AG04450 (cell line): ENCODE measurements around the gene LMAN1L. TPM values are rescaled to one million over a fixed set of nuclear protein-coding genes. Genes with fewer than 3 reads are reported as not detected.

ENCODE experiments used
- CTCF ChIA-PET: fragments of 300-600, 350-600 bp; formaldehyde crosslinking; extraction: SDS; loops from one replicate; lab custom pipeline; 2022; ENCODE audit warnings: antibody characterized with exemption, inconsistent platforms; lab: Charles Lee
- POLR2A ChIA-PET: fragments of 350-600 bp; formaldehyde crosslinking; extraction: SDS; loops from one replicate; lab custom pipeline; 2021; ENCODE audit warnings: antibody characterized with exemption, inconsistent platforms; lab: Yijun Ruan, JAX
- DNase-seq: peaks from one replicate; pipeline ENCODE4 v3.0.0-alpha.2; 2011; ENCODE audit warnings: low read depth, low spot score
- H3K27ac ChIP-seq: one replicate; pipeline ENCODE4 v1.5.1; 2012; ENCODE audit warnings: low read depth, low read length, control low read depth
- H3K27me3 ChIP-seq: one replicate; pipeline ENCODE4 v1.6.0; 2012; ENCODE audit warnings: low read length; ENCODE audit not compliant: control insufficient read depth, insufficient read depth
- H3K4me3 ChIP-seq: 2 replicates; pipeline ENCODE4 v1.5.1; 2011; ENCODE audit warnings: mild to moderate bottlenecking, low read depth, low read length, control low read depth
- H3K9me3 ChIP-seq: 2 replicates; pipeline ENCODE4 v1.5.1; 2012; ENCODE audit warnings: low read length; ENCODE audit not compliant: control insufficient read depth, insufficient read depth
- polyA plus RNA-seq: library from polyadenylated mRNA; depleted of rRNA; stranded (reverse); fragments of >200 nt; gene quantifications from 2 replicates; pipeline ENCODE4 v1.2.3, GENCODE V29; 2011
- TF ChIP-seq, protein P1 (sequence below): IDR thresholded peaks from 2 replicates; pipeline ENCODE4 v1.5.1; 2011; ENCODE audit warnings: low read depth, low read length, control low read depth, inconsistent platforms

LMAN1L gene
- polyA plus RNA-seq, 1 experiment = not detected

DNA sequence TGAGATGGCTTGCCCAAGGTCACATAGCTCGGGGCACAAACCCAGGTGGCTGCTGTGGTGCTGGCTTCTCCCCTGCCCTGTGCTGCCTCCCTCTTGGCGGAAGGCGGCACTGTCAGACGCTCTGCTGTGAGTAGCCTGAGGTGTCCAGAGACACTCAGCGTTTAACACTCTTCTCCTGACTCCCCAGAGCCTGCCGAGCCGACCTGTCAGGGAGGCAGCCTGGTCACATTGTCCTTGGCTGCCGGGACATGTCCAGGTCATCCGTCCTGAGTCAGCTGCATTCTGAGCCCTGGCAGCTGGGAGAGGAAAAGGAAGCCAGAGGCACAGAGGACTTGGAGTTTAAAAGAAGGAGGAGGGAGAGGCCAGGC is 4.7 kb downstream of the LMAN1L start:
- H3K27ac ChIP-seq = no peak overlapping the region
- DNase-seq = no peak
- H3K9me3 ChIP-seq = no peaks in the 10 kb centered on the region; the same call in 1 of the 2 replicates
- ChIA-PET CTCF (no interaction called here), POLR2A (interaction anchor here (0.7 kb wide), 2 partner anchors 86 to 496 kb away, joined by 3 to 7 read pairs; no protein-coding TSS in a partner anchor)
- TF ChIP-seq, protein P1, sequence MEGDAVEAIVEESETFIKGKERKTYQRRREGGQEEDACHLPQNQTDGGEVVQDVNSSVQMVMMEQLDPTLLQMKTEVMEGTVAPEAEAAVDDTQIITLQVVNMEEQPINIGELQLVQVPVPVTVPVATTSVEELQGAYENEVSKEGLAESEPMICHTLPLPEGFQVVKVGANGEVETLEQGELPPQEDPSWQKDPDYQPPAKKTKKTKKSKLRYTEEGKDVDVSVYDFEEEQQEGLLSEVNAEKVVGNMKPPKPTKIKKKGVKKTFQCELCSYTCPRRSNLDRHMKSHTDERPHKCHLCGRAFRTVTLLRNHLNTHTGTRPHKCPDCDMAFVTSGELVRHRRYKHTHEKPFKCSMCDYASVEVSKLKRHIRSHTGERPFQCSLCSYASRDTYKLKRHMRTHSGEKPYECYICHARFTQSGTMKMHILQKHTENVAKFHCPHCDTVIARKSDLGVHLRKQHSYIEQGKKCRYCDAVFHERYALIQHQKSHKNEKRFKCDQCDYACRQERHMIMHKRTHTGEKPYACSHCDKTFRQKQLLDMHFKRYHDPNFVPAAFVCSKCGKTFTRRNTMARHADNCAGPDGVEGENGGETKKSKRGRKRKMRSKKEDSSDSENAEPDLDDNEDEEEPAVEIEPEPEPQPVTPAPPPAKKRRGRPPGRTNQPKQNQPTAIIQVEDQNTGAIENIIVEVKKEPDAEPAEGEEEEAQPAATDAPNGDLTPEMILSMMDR = peak; percentile 38; the same call in 1 of the 2 replicates
- no peak overlapping the region for H3K4me3 ChIP-seq
- no peaks in the 10 kb centered on the region for H3K27me3 ChIP-seq

DNA sequence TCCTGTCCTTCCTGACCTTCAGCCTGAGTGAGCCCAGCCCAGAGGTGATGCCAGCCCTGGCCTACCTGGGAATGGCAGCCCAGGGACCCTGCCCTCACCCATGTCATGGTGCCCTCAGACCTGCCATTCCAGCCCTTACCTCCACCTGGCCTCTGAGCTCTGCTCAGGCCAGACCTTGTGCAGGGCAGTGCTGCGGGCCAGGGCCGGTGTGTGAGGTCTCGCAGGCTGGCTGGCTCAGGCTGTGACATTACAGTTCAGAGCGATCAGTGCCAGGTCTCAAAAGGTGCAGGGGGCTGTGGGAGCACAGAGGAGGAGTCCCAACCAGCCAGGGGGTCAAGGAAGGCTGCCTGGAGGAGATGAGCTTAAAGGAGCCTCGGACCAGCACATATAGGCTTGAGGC is 7.4 kb downstream of the LMAN1L start:
- Histone ChIP-seq H3K4me3 (no peak overlapping the region), H3K27ac (no peak overlapping the region), H3K9me3 (no peaks in the 10 kb centered on the region; the same call in 1 of the 2 replicates), H3K27me3 (peaks cover 9% of the 10 kb centered on the region)
- CTCF ChIA-PET = interaction anchor here (0.6 to 1.6 kb wide), 2 partner anchors 20 to 188 kb away, joined by 3 to 4 read pairs; no protein-coding TSS in a partner anchor
- no peak for DNase-seq
- POLR2A ChIA-PET = no interaction called here
- TF ChIP-seq, protein P1 = no peak

DNA sequence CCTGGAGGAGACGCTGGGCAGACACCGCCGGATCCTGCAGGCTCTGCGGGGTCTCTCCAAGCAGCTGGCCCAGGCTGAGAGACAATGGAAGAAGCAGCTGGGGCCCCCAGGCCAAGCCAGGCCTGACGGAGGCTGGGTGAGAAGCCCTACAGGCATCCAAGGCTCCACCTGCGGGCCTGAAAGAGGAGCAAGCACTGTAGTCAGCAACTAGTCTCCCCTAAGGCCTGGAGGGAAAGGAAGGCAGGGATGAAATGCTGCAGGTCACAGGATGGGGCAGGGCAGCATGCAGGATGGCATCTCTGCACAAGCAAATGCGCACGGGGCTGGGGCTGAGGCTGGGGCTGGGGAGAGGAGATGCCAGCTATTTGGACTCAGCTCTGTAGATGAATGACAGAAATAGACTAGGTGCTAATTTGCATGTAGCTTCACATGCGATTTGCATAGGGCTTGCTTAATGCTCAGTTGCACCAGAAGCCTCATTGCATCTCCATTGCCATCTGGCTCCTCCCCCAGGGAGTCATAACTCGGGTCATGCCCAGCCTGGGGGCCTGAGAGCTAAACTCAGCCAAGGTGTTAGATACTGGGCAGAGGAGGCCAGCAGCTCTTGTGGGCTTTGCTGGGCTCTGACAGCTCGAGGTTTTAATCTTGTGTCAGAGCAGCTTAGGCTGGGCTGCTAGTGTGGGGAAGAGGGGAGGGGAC is 8.6 kb downstream of the LMAN1L start:
- ChIA-PET POLR2A (no interaction called here), CTCF (interaction anchor here (0.6 to 1.6 kb wide), 2 partner anchors 10 to 22 kb away, joined by 4 to 5 read pairs; no protein-coding TSS in a partner anchor)
- H3K9me3 ChIP-seq = no peaks in the 10 kb centered on the region; the same call in 1 of the 2 replicates
- peaks cover 19% of the 10 kb centered on the region for H3K27me3 ChIP-seq
- no peak overlapping the region for H3K27ac ChIP-seq
- TF ChIP-seq, protein P1 = no peak
- DNase-seq = no peak
- H3K4me3 ChIP-seq = no peak overlapping the region

DNA sequence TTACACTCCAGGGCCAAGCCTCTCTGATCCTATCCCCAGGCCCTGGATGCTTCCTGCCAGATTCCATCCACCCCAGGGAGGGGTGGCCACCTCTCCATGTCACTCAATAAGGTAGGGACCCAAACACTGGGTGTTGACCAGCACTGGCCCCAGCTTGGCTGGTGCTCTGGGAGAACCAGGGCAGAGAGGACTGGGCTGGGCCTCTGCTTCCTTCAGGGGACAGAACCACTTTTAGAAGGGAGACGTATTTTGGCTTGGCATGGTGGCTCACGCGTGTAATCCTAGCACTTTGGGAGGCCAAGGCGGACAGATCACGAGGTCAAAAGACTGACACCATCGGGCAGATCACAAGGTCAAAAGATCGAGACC is 9.1 kb downstream of the LMAN1L start:
- no peak overlapping the region for H3K4me3 ChIP-seq
- DNase-seq = no peak
- H3K27me3 ChIP-seq = peaks cover 21% of the 10 kb centered on the region
- POLR2A ChIA-PET = no interaction called here
- H3K27ac ChIP-seq = no peak overlapping the region
- TF ChIP-seq, protein P1 = no peak
- H3K9me3 ChIP-seq = no peaks in the 10 kb centered on the region; the same call in 1 of the 2 replicates
- CTCF ChIA-PET = interaction anchor here (0.6 kb wide), 1 partner anchor 11 kb away, joined by 5 read pairs; no protein-coding TSS in a partner anchor

DNA sequence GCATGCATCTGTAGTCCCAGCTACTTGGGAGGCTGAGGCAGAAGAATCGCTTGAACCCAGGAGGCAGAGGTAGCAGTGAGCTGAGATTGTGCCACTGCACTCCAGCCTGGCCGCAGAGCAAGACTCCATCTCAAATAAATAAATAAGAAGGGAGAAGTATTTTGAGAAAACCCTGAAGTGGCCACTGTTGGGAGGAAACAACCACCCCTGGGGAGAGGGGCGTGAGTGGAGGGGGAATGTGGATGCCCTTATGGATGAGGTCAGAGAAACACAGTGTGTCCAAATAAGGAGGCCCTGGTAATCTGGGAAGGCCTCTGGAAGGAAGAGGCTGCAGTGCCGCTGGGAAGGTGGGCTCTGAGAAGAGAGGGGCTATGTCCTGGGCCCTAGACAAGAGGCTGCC is 9.6 kb downstream of the LMAN1L start:
- peaks cover 26% of the 10 kb centered on the region for H3K27me3 ChIP-seq
- POLR2A ChIA-PET = no interaction called here

More for the DNA sequence above, 9.6 kb downstream of the LMAN1L start:
- CTCF ChIA-PET = no interaction called here
- H3K9me3 ChIP-seq = no peaks in the 10 kb centered on the region; the same call in 1 of the 2 replicates
- H3K4me3 ChIP-seq = no peak overlapping the region
- TF ChIP-seq, protein P1 = no peak
- H3K27ac ChIP-seq = no peak overlapping the region
- no peak for DNase-seq
